B cell (primary cell): ENCODE data around the gene KRI1. TPM values are rescaled to one million over a fixed set of nuclear protein-coding genes. Genes with fewer than 3 reads are reported as not detected.

ENCODE experiments used
- ATAC-seq: fragments of 200-7000 bp; cut with Tn5 transposase; one replicate; pipeline ENCODE4 v1.10.0; 2021; ENCODE audit warnings: low read depth, mild to moderate bottlenecking, moderate number of reproducible peaks, moderate library complexity
- CTCF ChIA-PET: fragments of 350-600 bp; sonication (Branson Sonifier 250); formaldehyde crosslinking; loops from one replicate; lab custom pipeline; 2021; ENCODE audit warnings: antibody characterized with exemption, inconsistent platforms; lab: Charles Lee
- POLR2A ChIA-PET: fragments of 350-600 bp; sonication (Branson Sonifier 250); formaldehyde crosslinking; loops from one replicate; lab custom pipeline; 2021; ENCODE audit warnings: antibody characterized with exemption; lab: Charles Lee
- DNase-seq: peaks from one replicate; pipeline ENCODE4 v3.0.0; 2013
- H2AFZ ChIP-seq: 2 replicates; pipeline ENCODE4 v1.6.1; 2012; ENCODE audit warnings: mild to moderate bottlenecking, low read depth, low read length; ENCODE audit not compliant: insufficient read depth, poor library complexity, severe bottlenecking
- H3K27ac ChIP-seq, 2 donors: 1 replicate in 1 of 2; 2 replicates in 1 of 2; pipeline ENCODE4 v1.5.1; 2012 to 2013; ENCODE audit warnings: low read length in 2 of 2, mild to moderate bottlenecking in 2 of 2, moderate library complexity in 1 of 2
- H3K27me3 ChIP-seq, 4 experiments: fragments of 200-600 bp in 1 of 4; sonication (generic) in 1 of 4; replicated peaks in 1 of 4; 1 replicate in 2 of 4; 2 replicates in 2 of 4; pipeline versions ENCODE4 v1.6.1 to v1.7.0; 2013 to 2016; ENCODE audit warnings: low read length in 3 of 4, mild to moderate bottlenecking in 2 of 4, mixed read lengths in 1 of 4, moderate library complexity in 1 of 4; ENCODE audit not compliant: insufficient read depth in 4 of 4, control insufficient read depth in 3 of 4; ENCODE audit errors: control extremely low read depth in 1 of 4
- H3K36me3 ChIP-seq, 2 experiments: replicated peaks in 1 of 2; 1 replicate in 1 of 2; 2 replicates in 1 of 2; pipeline versions ENCODE4 v1.6.1 to v1.7.1; 2013; ENCODE audit warnings: low read length in 1 of 2; ENCODE audit not compliant: insufficient read depth in 2 of 2, control insufficient read depth in 1 of 2; ENCODE audit errors: control extremely low read depth in 1 of 2, extremely low read depth in 1 of 2
- H3K4me1 ChIP-seq, 2 donors: fragments of 200-600 bp in 1 of 2; sonication (generic) in 1 of 2; 1 replicate in 1 of 2; 2 replicates in 1 of 2; pipeline versions ENCODE4 v1.5.1 to v1.6.1; 2013 to 2017; ENCODE audit warnings: low read length in 2 of 2; ENCODE audit not compliant: control insufficient read depth in 2 of 2, insufficient read depth in 2 of 2
- H3K4me2 ChIP-seq: replicated peaks from 2 replicates; pipeline ENCODE3; 2012; ENCODE audit warnings: mild to moderate bottlenecking, low read depth, low read length; ENCODE audit not compliant: poor library complexity, severe bottlenecking
- H3K4me3 ChIP-seq, 5 experiments: fragments of 200-600 bp in 1 of 5; sonication (generic) in 1 of 5; 1 replicate in 3 of 5; 2 replicates in 2 of 5; pipeline versions ENCODE4 v1.5.1 to v1.7.0; 2011 to 2016; ENCODE audit warnings: low read length in 4 of 5, mild to moderate bottlenecking in 4 of 5, low read depth in 2 of 5, control low read depth in 1 of 5, moderate library complexity in 1 of 5; ENCODE audit not compliant: insufficient read depth in 1 of 5; ENCODE audit errors: control extremely low read depth in 1 of 5, extremely low read depth in 1 of 5
- H3K79me2 ChIP-seq: fragments of 200-600 bp; sonication (generic); one replicate; pipeline ENCODE4 v1.6.0; 2016; ENCODE audit warnings: low read length; ENCODE audit not compliant: control insufficient read depth, insufficient read depth
- H3K9ac ChIP-seq: fragments of 200-600 bp; sonication (generic); 2 replicates; pipeline ENCODE4 v1.6.1; 2017; ENCODE audit warnings: mild to moderate bottlenecking, low read length, moderate library complexity
- H3K9me3 ChIP-seq, 3 donors: one replicate each; pipeline versions ENCODE4 v1.6.1 to v1.7.1; 2013; ENCODE audit warnings: low read length in 2 of 3; ENCODE audit not compliant: control insufficient read depth in 2 of 3, insufficient read depth in 1 of 3; ENCODE audit errors: control extremely low read depth in 1 of 3
- H4K20me1 ChIP-seq: 2 replicates; pipeline ENCODE4 v1.6.0; 2012; ENCODE audit warnings: mild to moderate bottlenecking, low read length; ENCODE audit not compliant: insufficient read depth, control insufficient read depth, poor library complexity, severe bottlenecking
- H3K27ac Mint-ChIP-seq: one replicate; pipeline ENCODE4 v1.8.0; 2021; ENCODE audit warnings: mixed read lengths
- H3K27me3 Mint-ChIP-seq: one replicate; pipeline ENCODE4 v1.8.0; 2021; ENCODE audit warnings: mixed read lengths
- H3K4me1 Mint-ChIP-seq: one replicate; pipeline ENCODE4 v1.8.0; 2021; ENCODE audit warnings: mixed read lengths
- H3K4me3 Mint-ChIP-seq: one replicate; pipeline ENCODE4 v1.8.0; 2021; ENCODE audit warnings: mixed read lengths
- H3K9me3 Mint-ChIP-seq: one replicate; pipeline ENCODE4 v1.8.0; 2022; ENCODE audit warnings: mixed read lengths; ENCODE audit not compliant: insufficient read depth
- EZH2 ChIP-seq: IDR thresholded peaks from 2 replicates; pipeline ENCODE4 v1.6.1; 2012; ENCODE audit warnings: borderline replicate concordance, low read depth, mild to moderate bottlenecking, moderate library complexity, low read length; ENCODE audit not compliant: insufficient read depth, poor library complexity, severe bottlenecking
- WGBS: methylation state at CpG from one replicate; pipeline ENCODE4 v1.1.5; 2013; ENCODE audit warnings: missing lambda C conversion rate; ENCODE audit not compliant: insufficient coverage; 5-methylcytosine and 5-hydroxymethylcytosine counted together
- intact Hi-C: fragments of 100-400 bp; cut with micrococcal nuclease; formaldehyde crosslinking; loops from one replicate; pipeline ENCODE4 v1.10.0; 2022
- polyA plus RNA-seq: library from polyadenylated mRNA; depleted of rRNA; stranded (reverse); fragments of >200 nt; gene quantifications from 2 replicates; pipeline ENCODE4 v1.2.3, GENCODE V29; 2012
- total RNA-seq, 2 donors: library from RNA; stranded (reverse); fragments of 120-200 nt in 1 of 2; gene quantifications; 1 replicate in 1 of 2; 2 replicates in 1 of 2; pipeline versions ENCODE4 v1.2.3 to v1.2.4, GENCODE V29; 2013 to 2022
- TF ChIP-seq, protein P1 (sequence below): fragments of 200-600 bp; IDR thresholded peaks from one replicate; pipeline ENCODE4 v1.8.0; 2022; ENCODE audit warnings: antibody characterized with exemption, mild to moderate bottlenecking

KRI1 gene
- total and polyA plus RNA-seq, 2 donors (not counting 1 experiment from before 2014, with no cell fraction given): 46.7 to 62.8 TPM

GRCh38 chr19:10546817-10547216, 19.0 kb downstream of the KRI1 start:
- Histone ChIP-seq H3K36me3 (peaks cover 0 to 29% of the 10 kb centered on the region in 2 experiments), H3K4me3 (no peak overlapping the region), H3K4me2 (no peak overlapping the region), H3K79me2 (peaks cover 45% of the 10 kb centered on the region), H3K27ac (no peak overlapping the region), H3K9ac (no peak overlapping the region), H3K9me3 (no peaks in the 10 kb centered on the region), H2AFZ (no peak overlapping the region), H3K27me3 (no peaks in the 10 kb centered on the region), H3K4me1 (peaks cover 12 to 19% of the 10 kb centered on the region in 2 donors), H4K20me1 (peaks cover 12% of the 10 kb centered on the region)
- no peak for DNase-seq
- H3K27me3 Mint-ChIP-seq: no peaks in the 10 kb centered on the region
- CTCF ChIA-PET: interaction anchor here (0.6 kb wide), 1 partner anchor 228 kb away, joined by 4 read pairs; no protein-coding TSS in a partner anchor
- POLR2A ChIA-PET: no interaction called here
- WGBS: 98% methylated on average over 17 of the region's 17 CpGs
- no peak overlapping the region for H3K27ac Mint-ChIP-seq
- H3K4me1 Mint-ChIP-seq: peaks cover 14% of the 10 kb centered on the region
- H3K4me3 Mint-ChIP-seq: no peak overlapping the region
- intact Hi-C loops: no loop called here
- H3K9me3 Mint-ChIP-seq: no peaks in the 10 kb centered on the region
- no peak for ATAC-seq
- no peak for TF ChIP-seq EZH2
- TF ChIP-seq, protein P1, sequence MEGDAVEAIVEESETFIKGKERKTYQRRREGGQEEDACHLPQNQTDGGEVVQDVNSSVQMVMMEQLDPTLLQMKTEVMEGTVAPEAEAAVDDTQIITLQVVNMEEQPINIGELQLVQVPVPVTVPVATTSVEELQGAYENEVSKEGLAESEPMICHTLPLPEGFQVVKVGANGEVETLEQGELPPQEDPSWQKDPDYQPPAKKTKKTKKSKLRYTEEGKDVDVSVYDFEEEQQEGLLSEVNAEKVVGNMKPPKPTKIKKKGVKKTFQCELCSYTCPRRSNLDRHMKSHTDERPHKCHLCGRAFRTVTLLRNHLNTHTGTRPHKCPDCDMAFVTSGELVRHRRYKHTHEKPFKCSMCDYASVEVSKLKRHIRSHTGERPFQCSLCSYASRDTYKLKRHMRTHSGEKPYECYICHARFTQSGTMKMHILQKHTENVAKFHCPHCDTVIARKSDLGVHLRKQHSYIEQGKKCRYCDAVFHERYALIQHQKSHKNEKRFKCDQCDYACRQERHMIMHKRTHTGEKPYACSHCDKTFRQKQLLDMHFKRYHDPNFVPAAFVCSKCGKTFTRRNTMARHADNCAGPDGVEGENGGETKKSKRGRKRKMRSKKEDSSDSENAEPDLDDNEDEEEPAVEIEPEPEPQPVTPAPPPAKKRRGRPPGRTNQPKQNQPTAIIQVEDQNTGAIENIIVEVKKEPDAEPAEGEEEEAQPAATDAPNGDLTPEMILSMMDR: no peak

DNA sequence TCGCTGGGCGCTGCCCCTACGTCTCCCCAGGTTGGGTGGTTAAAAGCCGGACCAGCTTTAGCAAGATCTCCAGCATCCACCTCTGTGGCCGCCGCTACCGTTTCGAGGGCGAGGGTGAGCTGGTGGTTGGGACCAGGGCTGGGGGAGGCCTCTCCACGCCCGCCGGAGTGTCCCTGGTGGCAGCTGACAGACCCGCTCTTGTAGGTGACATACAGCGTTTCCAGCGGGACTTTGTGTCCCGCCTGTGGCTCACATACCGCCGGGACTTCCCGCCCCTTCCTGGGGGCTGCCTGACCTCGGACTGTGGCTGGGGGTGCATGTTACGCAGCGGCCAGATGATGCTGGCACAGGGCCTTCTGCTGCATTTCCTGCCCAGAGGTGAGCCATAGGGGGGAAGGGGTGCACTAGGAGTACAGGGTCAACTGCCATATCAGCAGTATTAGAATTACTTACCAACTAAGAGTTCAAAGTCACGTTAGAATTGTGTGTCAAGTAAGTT, 21.0 kb downstream of the KRI1 start:
- Histone ChIP-seq H3K4me2 (peak overlapping the region; percentile 91), H3K79me2 (peaks cover 36% of the 10 kb centered on the region), H3K9me3 (no peaks in the 10 kb centered on the region), H3K4me1 (peaks cover 12 to 19% of the 10 kb centered on the region in 2 donors), H3K27me3 (no peaks in the 10 kb centered on the region), H3K27ac (peak overlapping the region in 1 of 2 donors; percentile 85), H3K36me3 (peaks cover 0 to 18% of the 10 kb centered on the region in 2 experiments), H4K20me1 (peaks cover 12% of the 10 kb centered on the region), H2AFZ (no peak overlapping the region), H3K4me3 (peak overlapping the region in 4 of 5 experiments; percentile 55 to 88 (median 78)), H3K9ac (peak overlapping the region; percentile 94)
- CTCF ChIA-PET: no interaction called here
- peaks cover 14% of the 10 kb centered on the region for H3K4me1 Mint-ChIP-seq
- H3K27ac Mint-ChIP-seq: peak overlapping the region; percentile 87
- ATAC-seq: no peak
- no peaks in the 10 kb centered on the region for H3K9me3 Mint-ChIP-seq
- H3K4me3 Mint-ChIP-seq: peak overlapping the region; percentile 89
- POLR2A ChIA-PET: interaction anchor here (0.5 kb wide), 1 partner anchor 17 kb away, joined by 4 read pairs; no protein-coding TSS in a partner anchor
- intact Hi-C loops: loop anchor here (5.0 kb wide), 1 partner anchor 38 kb away; no protein-coding TSS in a partner anchor
- DNase-seq: no peak
- 54% methylated on average over 19 of the region's 23 CpGs for WGBS
- no peak for TF ChIP-seq EZH2
- TF ChIP-seq, protein P1: no peak
- peaks cover 3% of the 10 kb centered on the region for H3K27me3 Mint-ChIP-seq
